Upper lobe of right lung (tissue), 1 donor: ENCODE results near the gene C16orf78. TPM values are rescaled to one million over a fixed set of nuclear protein-coding genes. Genes with fewer than 3 reads are reported as not detected.

ENCODE experiments used
- ATAC-seq: fragments of 200-7000 bp; cut with Tn5 transposase; one replicate; pipeline ENCODE4 v1.9.1; 2020; ENCODE audit warnings: mild to moderate bottlenecking, moderate library complexity
- DNase-seq: peaks from one replicate; pipeline ENCODE4 v3.0.0-alpha.2; 2020
- H3K27ac ChIP-seq: fragments of 200-600 bp; one replicate; pipeline ENCODE4 v1.8.0; 2022
- H3K27me3 ChIP-seq: fragments of 200-600 bp; one replicate; pipeline ENCODE4 v1.8.0; 2022; ENCODE audit warnings: mild to moderate bottlenecking
- H3K36me3 ChIP-seq: fragments of 200-600 bp; one replicate; pipeline ENCODE4 v1.8.0; 2022
- H3K4me1 ChIP-seq: fragments of 200-600 bp; one replicate; pipeline ENCODE4 v1.8.0; 2022
- H3K4me3 ChIP-seq: fragments of 200-600 bp; one replicate; pipeline ENCODE4 v1.8.0; 2022; ENCODE audit warnings: mild to moderate bottlenecking
- H3K9me3 ChIP-seq: fragments of 200-600 bp; one replicate; pipeline ENCODE4 v1.8.0; 2022
- intact Hi-C: fragments of 100-400 bp; cut with DNase I; formaldehyde crosslinking; loops from one replicate; pipeline ENCODE4 v1.11.0; 2022
- total RNA-seq: library from RNA; stranded (reverse); fragmentation: NEBNext Ultra II Directional; extraction: Animal tissue kit (Norgen Biotek cat#: 25700); gene quantifications from one replicate; pipeline ENCODE4 v1.2.1, GENCODE V29; 2021
- TF ChIP-seq, protein P1 (sequence below): fragments of 200-600 bp; IDR thresholded peaks from one replicate; pipeline ENCODE4 v1.8.0; 2022; ENCODE audit warnings: antibody characterized with exemption
- donor health status: DM: no; HTN: yes; CAD: no; lungs with severe emphysema.

Gene C16orf78
- total RNA-seq, 1 donor from 2014 or later, result not detected

DNA sequence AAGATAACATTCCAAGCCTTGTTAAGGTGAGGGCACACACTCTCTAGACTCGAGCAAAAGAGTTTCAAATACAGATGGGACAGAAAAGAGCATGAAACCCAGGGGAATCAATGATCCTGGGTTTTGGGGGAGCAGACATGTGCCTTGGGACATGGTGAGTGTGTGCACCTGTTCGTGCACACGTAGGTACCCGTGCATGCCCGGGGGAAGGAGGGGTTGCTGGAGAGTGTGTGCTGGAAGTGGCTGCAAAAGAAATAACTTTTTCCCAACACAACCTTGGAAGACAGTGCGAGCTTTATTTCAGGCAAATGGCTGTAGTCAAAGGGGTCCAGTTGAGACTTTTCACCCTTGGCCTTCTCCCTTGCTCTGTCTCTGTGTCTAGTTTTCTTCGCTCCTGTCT is 62.6 kb downstream of the C16orf78 start:
- TF ChIP-seq, protein P1, sequence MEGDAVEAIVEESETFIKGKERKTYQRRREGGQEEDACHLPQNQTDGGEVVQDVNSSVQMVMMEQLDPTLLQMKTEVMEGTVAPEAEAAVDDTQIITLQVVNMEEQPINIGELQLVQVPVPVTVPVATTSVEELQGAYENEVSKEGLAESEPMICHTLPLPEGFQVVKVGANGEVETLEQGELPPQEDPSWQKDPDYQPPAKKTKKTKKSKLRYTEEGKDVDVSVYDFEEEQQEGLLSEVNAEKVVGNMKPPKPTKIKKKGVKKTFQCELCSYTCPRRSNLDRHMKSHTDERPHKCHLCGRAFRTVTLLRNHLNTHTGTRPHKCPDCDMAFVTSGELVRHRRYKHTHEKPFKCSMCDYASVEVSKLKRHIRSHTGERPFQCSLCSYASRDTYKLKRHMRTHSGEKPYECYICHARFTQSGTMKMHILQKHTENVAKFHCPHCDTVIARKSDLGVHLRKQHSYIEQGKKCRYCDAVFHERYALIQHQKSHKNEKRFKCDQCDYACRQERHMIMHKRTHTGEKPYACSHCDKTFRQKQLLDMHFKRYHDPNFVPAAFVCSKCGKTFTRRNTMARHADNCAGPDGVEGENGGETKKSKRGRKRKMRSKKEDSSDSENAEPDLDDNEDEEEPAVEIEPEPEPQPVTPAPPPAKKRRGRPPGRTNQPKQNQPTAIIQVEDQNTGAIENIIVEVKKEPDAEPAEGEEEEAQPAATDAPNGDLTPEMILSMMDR, result no peak
- Histone ChIP-seq H3K4me1 (peaks cover 5% of the 10 kb centered on the region), H3K27me3 (no peaks in the 10 kb centered on the region), H3K36me3 (no peaks in the 10 kb centered on the region), H3K4me3 (no peak overlapping the region), H3K9me3 (no peaks in the 10 kb centered on the region), H3K27ac (no peak overlapping the region)
- intact Hi-C loops, result no loop called here
- DNase-seq, result no peak
- no peak for ATAC-seq

DNA sequence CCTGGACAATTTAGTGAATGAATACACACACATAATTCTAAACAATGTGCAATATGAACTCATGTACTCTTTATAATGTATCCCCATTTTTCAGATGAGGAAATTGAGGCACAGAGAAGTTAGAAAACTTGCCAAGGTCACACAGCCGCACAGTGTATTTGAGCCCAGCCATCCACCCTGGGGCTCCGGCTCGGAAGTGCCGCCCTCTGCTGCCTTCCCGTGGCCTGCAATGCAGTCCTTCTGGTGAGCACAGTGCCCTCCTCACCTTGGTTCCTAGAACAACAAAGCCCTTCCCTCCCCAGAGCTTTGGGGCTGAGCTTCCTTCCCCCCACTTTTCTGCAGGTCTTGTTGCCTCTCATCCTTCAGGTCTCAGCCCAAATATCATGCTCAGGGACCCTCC is 63.7 kb downstream of the C16orf78 start:
- Histone ChIP-seq H3K4me3 (no peak overlapping the region), H3K27ac (no peak overlapping the region), H3K36me3 (no peaks in the 10 kb centered on the region), H3K9me3 (no peaks in the 10 kb centered on the region), H3K27me3 (no peaks in the 10 kb centered on the region), H3K4me1 (peaks cover 13% of the 10 kb centered on the region)
- intact Hi-C loops, result no loop called here
- ATAC-seq (no peak), DNase-seq (no peak)
- TF ChIP-seq, protein P1, result no peak

DNA sequence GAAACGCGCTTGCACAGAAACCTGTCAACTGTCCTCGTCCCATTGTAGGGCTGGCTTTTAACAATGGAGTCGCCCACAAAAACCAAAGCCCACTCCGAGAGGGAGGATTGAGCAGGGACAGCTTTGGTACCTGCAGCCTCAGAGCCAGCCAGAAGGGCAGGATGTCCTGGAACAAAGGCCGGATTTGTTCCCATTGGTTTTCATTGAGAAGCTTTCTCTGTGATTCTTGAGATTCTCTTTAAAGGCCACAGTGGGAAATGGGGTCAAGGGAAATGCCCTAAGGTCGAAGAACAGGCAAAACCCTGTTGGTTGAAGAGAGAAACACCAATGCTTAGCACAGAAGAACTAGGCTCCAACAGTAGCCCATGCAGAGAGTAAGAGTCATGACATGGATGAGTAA is 65.4 kb downstream of the C16orf78 start:
- Histone ChIP-seq H3K4me3 (no peak overlapping the region), H3K27ac (no peak overlapping the region), H3K36me3 (no peaks in the 10 kb centered on the region), H3K9me3 (no peaks in the 10 kb centered on the region), H3K27me3 (no peaks in the 10 kb centered on the region), H3K4me1 (peaks cover 13% of the 10 kb centered on the region)
- no peak for DNase-seq
- TF ChIP-seq, protein P1, result no peak
- intact Hi-C loops, result no loop called here
- no peak for ATAC-seq

DNA sequence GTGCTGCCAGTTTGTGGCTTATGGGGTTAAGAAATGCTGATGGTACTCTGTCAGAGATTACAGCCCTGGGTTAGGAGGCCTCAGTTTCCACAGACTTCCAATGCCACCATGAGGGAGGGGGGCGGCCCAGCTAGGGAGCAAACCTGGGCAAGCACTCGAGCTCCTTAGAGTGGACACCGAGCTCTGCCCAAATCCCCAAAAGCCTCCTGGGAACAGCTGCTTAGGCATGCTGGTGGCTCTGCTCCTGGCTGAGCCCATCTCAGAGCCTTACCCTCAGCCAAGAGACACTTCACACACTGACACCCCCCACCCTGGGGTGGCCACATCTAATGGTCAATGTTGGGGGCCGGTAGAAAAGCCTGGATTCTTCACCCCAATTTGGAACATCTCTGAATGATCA is 66.1 kb downstream of the C16orf78 start:
- DNase-seq (no peak), ATAC-seq (no peak)
- intact Hi-C loops, result no loop called here
- H3K36me3 ChIP-seq, result no peaks in the 10 kb centered on the region
- no peak overlapping the region for H3K27ac ChIP-seq
- H3K4me3 ChIP-seq, result no peak overlapping the region
- no peaks in the 10 kb centered on the region for H3K27me3 ChIP-seq
- H3K9me3 ChIP-seq, result no peaks in the 10 kb centered on the region
- TF ChIP-seq, protein P1, result no peak
- peaks cover 13% of the 10 kb centered on the region for H3K4me1 ChIP-seq

- DNase-seq (no peak), ATAC-seq (no peak)
- H3K27me3 ChIP-seq, result no peaks in the 10 kb centered on the region
- H3K36me3 ChIP-seq, result no peaks in the 10 kb centered on the region
- no peak overlapping the region for H3K27ac ChIP-seq
- peaks cover 13% of the 10 kb centered on the region for H3K4me1 ChIP-seq
- H3K9me3 ChIP-seq, result no peaks in the 10 kb centered on the region
- TF ChIP-seq, protein P1, result no peak
- H3K4me3 ChIP-seq, result no peak overlapping the region
- intact Hi-C loops, result no loop called here
Observed at GRCh38 chr16:49440156-49441065, 66.8 kb downstream of the C16orf78 start.
